Stimulated activated CD4-positive, alpha-beta T cell treated with anti-CD3 and anti-CD28 coated beads, Interleukin-12 subunit alpha, Interleukin-12 subunit beta, amount 100 ng/mL, for 48 hours (primary cell): ENCODE results near the gene ITPR3.

Experiments used
- DNase-seq, 3 donors: peaks; one replicate each; pipeline ENCODE4 v3.0.0-alpha.2; 2020; ENCODE audit warnings: low read depth in 2 of 3, low spot score in 1 of 3

ITPR3 gene

DNA sequence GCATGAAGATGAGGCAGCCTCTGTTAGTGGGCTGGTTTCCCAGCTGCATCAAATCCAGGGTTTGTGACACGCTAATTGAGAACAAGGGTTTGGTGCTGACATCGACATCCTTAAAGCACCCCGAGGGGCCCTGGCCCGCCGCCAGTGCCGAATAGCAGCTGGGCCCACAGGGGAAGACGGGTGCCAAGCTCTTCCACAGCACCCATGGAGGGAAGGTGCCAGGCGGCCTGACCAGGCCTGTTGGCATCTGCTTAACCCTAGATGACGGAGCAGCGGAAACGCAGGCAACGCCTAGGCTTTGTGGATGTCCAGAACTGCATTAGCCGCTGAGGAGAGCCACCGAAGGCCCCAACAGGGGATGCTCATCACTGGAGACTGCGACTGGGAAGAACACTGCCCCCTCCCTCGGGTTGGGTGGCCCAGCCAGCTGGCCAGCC, 74.3 kb downstream of the ITPR3 start:
- no peak for DNase-seq

DNA sequence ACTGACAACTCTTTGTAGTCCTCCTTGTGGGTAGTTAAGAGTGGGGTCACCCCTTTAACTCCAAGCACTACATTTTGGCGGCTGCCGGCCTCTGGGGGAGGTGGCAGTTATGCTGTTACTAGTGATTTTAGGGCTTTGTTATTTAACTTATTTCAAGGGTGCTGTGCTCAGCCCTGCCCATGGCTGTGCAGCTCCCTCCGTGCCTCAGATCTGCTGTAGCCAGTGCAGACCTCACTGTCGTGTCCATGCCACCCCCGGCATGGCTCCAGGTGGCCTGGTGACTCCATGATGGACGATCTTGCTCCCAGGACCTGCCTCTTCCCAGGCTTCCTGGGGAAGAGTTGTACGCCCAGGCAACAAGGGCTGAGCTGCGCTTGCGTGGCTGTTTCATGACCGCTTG, 75.0 kb downstream of the ITPR3 start:
- no peak for DNase-seq

DNA sequence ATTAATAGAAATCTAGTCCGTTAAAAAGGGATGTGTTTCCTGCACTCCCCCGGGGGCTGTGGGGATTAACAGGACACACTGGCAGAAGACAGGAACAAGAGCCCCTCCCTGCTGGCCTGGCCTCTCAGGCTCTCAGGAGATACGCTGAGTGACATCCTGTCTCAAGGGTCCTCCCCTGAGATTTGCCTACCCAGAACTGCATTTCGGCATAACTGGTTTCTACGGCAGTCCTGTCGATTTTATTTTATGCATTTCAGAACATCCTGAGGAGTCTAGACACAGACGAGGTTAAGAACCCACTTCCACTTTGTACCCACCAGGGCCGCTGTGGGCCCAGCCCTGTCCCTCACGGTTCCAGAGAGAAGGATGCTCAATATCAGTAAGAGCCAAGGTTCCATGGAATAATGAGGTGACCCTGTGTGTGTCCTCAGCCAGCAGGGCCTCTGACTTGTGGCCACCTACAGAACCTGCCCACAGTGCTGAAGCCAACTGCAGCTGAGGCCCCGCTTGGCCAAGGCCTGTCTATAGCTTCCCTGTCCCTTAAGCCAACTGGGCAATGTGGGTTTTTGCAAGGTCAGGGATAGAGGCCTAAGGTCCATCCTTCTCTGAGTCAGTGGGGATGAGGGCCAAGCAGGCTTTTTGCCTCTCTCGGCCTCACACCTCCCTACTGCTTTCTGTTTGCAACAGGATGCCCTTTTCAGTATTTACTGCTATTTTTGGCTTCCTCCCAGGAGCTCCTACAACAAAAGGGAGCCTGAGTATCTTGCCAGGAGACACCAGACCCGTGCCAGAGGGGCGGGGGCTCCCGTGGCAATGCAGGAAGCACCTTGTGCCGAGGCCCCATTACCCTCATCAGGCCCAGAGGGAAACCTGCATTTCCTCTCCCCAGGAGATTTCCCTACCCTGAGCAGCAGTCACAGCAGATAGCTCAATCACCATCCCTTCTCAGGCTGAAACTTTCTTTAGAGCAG, 75.7 kb downstream of the ITPR3 start:
- no peak for DNase-seq

DNA sequence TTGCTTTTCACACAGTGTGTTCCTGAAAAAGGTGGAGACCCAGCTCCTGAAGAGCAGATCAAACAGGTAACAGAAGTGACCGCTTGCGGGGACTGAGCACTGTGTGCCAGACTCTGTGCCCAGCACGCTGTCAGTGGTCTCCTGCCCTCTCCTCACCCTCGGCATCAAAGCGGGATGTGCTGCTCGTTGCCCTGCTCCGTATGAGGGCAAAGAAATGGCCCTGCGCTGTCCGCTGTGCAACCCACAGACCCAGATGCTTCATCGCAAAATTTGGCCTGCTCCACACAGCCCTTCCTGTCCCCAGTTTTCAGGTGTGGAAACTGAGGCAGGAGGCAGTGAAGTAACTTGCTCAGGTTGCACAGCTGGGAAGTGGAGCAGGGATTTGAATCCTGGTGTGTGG, 76.7 kb downstream of the ITPR3 start:
- no peak for DNase-seq

DNA sequence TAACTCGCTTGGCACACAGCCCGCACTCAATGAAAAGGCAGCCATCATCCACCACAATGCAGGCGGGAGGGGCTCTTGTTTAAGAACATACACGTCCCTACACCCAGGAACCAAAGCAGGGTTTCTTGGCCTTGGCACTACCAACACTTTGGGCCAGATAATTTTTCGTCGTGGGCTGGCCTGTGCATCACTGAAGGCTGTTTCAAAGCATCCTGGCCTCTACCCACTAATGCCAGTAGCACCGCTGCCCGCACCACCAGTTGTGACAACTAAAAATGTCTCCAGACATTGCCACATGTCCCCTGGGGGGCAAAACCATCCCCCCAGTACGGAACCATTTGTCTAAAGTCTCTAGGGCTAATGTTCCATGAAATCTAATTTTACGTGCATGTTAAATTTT, 77.4 kb downstream of the ITPR3 start:
- no peak for DNase-seq

DNA sequence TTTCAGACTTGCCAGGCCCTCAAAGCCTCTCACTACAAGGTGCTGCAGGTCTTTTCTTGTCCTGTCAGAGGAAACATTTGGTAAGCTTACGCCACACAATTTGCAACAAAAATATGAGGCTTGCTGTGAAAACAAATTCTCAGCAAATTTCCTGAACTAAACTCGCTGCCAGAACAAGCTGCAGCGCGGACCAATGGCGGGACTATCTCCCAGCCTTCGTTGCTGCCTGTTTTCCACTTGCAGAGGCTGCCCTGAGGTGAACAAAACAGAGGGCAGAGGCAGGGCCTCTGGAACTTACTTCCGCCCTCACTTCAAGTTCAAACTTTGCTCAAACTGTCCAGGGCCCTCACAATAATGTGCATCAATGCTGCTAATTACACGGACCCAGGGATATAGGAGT, 78.0 kb downstream of the ITPR3 start:
- DNase-seq: no peak

DNA sequence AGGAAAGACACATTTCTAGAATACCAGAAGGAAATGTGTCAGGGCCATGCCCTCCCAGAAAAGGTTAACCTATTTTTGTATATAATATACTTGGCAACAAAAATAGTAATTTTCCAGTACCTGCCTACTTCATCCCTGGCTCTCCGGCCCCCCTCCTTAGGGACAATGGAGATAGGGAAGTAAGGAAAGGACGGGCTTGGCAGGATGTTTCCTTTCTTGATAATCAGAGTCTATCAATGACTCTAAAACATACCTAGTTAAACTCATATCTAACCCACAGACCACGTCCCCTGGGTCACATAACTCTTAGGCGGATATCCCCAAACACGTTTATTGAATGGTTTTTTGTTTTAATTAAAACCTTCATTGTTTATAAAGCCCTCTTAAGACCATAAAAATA, 78.6 kb downstream of the ITPR3 start:
- no peak for DNase-seq

DNA sequence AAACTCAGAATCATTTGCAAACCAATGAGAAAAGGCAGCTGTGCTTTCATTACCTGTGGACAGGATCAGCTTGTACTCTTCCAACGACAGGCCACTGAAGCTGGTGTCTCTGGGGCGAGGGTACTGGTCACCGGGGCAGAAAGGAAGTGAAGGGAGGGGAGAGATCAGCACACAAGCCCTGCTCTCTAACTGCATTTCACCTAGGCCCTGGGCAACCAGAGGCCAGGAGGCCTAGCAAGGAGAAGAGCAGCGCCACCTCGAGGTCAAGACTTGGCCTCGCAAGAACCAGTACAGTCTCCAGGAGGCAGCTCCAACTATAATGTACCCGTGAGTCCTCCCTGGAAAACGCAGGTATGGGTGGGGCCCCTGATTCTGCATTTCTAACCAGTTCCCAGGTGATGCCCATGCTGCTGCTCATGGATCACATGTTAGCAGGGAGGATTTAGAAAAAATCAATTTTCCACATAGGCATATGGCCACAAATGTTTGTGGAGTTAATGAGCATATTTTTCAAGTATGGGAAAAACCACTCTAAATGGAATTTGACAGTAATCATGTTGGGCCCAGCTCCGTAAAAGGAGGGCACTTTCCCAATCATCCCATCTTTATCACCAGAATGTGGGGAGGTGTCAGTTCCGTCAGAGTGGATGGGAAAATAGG, 79.4 kb downstream of the ITPR3 start:
- peak; percentile 47 to 66 (median 60) for DNase-seq

DNA sequence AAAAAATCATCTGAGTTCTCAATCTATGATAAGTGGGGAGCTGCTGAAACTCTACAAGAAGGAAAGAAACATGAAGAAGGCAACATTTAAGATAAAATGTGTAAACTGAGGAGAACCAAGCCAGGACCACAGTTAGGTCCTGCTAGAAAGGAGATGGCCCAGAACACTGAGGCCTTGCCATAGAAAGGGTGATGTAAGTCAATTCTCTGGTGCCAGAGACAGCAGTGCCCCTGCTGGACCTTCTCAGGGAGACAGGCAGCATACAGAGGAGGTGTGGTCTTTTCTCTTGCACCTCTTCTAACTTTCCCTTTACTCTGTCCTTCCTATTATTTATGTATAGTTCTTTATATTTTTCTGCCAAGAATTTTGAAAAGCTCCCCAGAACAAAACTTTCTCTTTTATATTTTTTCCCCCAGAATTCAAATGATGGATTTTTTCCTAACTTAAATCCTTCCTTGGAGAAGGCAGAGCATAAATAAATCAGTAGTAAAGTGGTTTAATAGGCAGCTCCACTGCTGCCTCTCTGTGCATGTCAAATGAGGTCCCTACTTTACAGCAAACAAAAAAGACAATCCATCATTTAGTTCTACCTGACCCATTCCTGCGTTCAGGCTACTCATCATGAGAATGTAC, 81.3 kb downstream of the ITPR3 start:
- no peak for DNase-seq

DNA sequence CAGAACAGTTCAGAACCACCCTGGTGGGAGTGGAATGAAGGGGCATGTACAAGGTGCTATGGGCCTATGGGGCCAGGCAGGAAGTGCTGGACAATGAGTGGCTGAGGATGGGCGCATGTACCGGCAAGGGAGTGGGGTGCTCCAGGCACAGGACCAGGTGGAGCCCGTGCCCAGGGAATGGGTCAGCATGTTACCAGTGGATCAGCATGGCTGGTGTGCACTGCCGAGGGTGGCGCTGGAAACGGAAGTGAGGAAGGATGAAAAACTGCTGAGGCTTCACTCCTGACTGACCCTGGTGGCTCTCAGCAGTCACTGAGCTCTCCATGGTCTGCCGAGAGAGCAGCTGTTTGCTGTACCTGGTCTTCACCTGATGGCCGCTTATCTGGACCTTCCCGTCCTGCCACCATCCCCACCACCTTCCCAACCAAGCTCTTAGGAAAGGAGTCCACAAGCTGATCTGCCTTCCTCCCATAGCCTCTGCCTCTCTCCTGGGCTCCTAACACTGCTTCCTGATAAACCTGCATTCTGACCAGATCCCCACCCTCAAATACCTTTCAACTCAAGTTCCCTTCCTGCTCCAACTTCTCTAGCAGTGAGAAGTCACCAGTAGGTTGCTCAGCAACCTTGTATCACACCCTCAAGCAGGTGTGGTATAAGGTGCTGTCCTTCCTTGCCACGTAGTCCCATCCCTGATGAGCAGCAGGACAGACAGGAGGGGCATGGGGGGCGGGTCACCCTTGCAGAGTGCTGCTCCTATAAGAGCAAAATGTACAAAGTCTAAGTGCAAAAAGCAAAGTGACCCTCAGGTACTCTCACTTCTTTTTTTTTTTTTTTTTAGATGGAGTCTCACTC, 83.3 kb downstream of the ITPR3 start:
- DNase-seq: no peak

DNA sequence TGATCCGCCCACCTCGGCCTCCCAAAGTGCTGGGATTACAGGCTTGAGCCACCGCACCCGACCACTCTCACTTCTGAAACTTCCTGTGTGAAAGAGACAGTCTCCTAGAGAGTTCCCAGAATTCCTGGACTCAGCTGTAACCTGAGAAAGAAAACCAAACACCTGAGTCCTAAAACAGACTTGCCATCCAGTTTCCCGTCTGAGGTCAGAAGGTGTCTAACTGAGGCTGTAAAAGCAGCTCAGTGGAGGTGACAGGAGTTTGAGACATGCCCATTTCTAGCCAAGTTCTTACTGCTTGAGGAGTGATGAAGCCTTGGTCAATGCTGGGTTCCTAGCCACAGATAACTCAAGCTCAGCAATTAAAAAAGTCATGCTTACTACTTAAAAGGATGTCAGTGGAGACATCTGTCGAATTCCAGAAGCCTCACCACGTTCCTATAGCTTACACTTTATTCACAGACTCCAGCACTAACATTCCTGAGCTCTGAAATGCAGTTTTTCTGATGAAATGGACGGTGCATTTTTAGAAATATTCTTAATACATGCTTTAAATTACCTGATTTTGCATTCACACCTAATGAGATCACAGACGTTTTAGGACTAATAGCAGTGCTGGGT, 84.3 kb downstream of the ITPR3 start:
- no peak for DNase-seq

DNA sequence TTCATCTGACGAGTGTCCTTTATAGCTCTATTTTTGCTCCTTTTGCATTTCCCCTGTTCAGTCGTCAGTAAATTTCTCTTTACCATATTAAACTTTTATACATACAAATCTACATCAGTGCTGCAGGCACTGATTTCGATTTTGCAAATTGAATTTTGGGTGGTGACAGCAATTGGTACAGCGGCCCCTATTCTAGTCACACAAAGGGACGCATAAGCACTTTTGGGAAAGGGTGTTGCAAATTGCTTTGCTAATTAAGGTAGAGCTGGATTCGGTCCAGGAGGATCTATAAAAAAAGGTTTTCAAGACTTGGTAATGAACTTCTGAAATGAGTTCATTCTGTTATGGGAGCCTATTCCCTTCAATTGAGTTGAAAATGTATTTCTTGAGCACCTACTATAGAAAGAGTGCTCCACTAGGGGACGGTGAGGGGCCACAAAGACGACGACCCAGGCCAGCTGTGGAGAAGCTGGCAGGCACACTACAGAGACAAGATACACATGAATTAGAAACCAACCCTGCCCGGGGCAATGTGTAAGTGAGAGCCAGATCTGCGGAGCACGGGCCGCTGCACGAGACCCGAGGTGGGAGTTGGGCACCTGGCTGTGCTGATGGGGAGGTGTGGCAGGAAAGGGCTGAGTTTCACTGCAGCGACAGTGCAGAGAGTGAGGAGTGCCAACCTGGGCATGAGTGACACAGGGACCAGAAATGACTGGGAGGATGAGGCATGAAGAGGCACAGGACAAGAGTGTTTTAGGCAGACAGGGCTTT, 85.0 kb downstream of the ITPR3 start:
- DNase-seq: no peak

DNA sequence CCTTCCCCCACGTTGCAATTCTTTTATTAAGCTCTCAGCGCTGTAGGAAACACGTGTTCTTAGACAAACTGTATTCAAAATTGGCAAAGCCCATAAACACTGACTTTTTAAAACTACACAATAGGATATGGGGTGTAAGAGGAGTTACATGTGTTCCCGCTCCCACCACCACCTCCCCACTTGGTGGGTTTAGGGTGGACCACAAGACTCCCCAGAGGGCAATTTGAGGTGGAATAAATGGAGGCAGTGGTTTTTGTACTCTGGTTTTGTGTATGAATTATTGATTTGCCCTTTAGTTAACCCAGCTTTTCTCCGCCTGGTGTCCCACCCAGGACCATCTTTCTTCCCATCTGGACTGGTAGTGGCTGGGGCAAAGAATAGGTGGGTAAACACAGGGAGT, 86.6 kb downstream of the ITPR3 start:
- DNase-seq: no peak

DNA sequence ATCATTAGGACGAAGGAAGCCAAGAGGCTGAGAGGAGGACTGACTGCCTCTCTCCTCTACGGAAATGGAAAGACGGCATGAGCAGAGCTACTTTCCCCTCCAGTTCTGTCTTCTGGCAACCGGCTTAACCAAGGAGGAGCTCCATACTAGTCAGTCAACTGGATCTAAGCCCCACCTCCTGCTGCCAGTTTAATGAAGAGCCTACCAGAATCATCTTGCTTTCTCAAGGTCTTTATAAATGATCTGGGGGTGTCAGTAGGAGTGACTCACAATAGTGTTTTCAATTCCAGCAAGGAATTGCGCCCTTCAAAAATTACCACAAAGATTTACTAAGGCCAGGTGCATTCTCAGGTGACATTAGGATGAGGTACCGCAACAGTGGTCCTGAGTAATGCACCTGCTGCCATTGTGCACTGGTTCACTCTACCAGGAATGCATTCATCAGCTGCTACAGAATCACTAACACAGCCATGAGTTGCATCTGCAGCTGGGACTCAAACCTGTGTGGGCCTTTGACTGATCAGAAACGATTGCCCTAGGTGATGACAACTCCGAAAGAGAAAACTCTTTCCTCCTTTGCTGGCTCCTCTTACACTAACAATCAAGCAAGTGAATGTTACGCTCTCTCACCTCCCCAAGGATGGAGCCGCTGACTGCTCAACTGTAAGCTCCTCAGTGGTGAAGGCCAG, 87.5 kb downstream of the ITPR3 start:
- no peak for DNase-seq

DNA sequence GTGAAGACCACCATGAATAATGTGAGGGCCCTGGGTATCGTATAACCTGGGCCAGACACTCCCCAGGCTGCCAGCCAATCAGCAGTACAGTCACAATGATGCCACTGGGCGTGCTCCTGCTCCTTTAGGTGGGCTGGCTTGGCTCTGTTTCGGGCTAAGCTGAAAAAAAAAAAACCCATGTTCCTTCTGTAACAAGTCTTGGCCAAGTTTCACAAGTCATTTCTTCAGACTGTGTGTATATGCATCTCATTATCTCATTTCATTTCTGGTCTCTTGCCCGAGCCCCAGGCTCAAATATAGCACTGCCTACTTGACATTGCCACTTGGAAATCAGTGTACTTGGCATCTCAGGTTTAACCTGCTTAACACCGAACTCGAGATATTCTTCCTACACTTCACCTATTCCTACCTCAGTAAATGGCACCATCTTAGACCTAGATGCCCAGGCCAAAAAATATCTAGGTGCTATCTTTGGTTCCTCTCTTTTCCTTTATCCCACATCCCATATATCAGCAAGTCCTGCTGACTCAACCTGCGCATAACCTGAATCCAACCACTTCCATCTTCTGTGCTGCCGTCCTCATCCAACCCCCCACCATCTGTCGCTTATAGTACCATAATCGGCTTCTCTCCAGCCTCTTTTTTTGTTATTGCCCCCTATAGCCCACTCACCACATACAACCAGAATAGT, 88.6 kb downstream of the ITPR3 start:
- DNase-seq: no peak

DNA sequence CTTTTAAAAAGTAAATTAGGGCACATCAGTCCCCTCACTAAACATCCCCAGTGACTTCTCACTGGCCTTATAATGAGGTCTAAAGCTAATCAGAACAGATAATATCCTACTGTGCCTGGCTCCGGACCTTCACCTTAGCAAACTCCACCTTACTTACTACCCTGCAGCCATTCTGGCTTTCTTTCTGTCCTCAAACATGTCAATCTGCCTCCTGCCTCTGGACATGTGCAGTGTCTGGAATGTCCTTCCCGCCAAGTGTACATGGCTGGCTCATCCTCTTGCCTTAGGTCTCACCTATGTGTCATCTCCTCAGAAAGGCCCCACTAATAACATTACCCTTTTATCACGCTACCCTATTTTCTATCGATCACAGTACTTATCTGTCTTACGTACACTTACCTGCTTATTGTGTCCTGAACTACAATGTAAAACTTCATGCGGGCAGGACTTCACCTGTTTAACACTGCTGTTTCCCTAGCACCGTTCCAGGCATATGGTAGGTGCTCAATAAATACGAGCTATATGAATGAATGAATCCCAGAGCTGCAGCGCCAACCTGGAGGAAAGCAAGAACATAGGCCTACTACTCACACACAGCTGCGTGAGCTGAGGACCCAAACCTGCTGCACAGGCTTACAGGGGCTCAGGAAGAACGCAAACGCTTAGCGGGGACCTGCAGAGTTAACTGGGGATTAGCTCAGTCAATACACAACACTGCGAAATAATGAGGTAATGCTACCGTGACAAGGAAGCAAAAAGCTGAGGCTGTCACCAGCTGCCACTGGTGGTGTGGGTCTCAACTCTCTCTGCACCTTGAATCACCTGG, 89.4 kb downstream of the ITPR3 start:
- no peak for DNase-seq

DNA sequence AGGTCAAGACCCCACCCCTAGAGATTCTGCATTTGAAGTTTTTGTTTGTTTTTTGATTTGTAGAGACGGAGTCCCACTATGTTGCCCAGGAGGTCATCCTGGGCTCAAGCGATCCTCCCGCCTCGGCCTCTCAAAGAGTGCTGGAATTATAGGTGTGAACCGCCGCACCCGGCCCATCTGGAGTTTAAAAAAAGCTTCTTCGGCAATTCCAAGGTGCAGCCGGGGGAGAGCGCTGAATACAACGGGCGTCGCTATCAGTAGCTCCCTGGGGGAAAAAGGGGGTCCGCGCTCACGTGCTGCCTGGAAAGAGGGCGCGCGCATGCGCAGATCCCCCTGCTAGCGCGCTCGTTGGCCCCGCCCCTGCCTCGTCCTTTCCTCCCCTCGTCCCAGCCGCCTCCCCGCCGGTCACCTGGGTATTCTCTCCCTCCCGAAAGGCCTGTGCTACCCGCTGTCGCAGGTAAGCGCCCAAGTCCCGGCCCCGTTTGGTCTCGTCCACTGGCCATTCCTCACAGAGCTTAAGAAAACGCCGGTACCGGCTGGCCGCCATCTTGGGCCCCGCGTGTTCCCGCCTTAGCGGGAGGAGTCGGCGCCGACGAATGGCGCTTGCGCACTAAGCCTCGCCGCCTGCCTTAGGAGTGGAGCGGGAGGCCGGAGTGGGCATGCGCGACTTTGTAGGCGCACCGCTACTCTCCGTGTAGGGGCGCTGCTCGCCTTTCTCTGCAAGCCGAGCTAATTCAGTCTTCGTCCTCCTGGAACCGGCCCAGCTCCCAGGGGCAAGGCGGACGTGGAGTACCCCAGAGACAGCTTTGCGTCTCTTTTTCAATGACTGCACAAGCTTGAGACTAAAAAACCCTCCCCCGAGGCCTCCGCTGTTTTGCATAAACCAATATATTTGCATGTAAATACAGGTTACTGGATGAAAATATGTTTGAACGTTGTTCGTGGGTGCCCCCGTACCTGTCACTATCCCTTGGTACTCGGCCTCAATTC, 90.3 kb downstream of the ITPR3 start, which contains the start of gene UQCC2:
Gene UQCC2, minus strand, starts transcription at position 561 of the 990 bp plus-strand sequence. Its CDS starts 14 bp downstream, at position 547.
- peak; percentile 94 to 97 (median 96) for DNase-seq
